Peyer's patch (tissue), 4 donors: ENCODE data around the gene CDH26.

Source experiments
- CTCF ChIP-seq, 6 experiments: fragments of 450-650 bp in 4 of 6; fragments of 200-600 bp in 2 of 6; sonication (generic) in 1 of 6; IDR thresholded peaks; one replicate each; pipeline ENCODE4 v1.5.1; 2017 to 2019; ENCODE audit warnings: antibody characterized with exemption in 6 of 6, mild to moderate bottlenecking in 3 of 6, moderate library complexity in 1 of 6
- POLR2A ChIP-seq, 2 donors: fragments of 450-650 bp; IDR thresholded peaks; one replicate each; pipeline ENCODE4 v1.5.1; 2017; ENCODE audit warnings: antibody characterized with exemption in 2 of 2, mild to moderate bottlenecking in 2 of 2, moderate library complexity in 2 of 2

DNA sequence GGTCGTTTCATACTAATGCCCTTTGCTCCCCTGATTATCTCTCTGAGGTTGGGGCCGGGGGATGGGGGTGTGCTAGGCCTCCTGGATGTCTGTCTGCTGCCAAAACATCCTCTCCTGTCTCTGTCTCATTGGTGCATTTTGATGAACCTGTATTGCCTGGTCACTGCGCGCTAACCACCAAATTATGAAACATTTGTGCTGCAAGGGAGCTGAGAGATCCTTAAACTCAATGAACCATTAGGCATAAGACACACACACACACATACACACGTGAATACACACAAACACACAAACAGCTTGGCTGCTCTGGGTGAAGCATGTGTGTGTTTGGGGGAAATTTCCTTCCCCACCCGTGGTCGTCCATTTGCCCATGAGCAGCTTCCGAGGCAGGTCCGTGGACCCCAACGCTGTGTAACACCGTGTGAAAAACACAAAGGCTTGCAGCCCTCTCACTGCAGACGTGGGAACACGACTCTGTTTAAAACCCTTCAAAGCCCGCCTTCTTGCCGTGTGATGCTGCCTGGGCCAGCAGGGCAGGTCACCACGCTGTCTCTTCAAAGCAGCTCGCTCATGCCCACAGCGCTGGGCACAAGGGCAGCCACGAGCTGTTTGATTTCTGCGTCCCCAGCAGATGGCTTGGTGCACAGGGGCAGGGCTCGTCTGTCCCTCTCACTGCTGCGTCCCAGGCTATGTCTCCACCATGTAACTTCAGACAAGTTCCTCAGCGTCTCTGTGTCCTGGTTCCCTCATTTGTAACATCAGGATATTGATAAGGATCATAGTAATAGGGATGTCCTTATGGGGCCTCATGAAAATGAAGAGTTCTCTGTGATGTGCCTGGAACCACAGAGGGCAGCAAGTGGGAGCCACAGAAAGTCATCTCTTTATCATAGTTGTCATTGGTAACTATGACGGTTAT lies 96.8 kb downstream of the CDH26 start:
- TF ChIP-seq CTCF (IDR thresholded peaks at IDR 0.05) (no peak), POLR2A (IDR thresholded peaks at IDR 0.05) (no peak)
